ENCODE measurements around the gene CCDC80. TPM values are rescaled to one million over a fixed set of nuclear protein-coding genes. Genes with fewer than 3 reads are reported as not detected.

The CCDC80 gene
- total and polyA plus RNA-seq, 9 of the 15 experiments (the other 6 are each of a cell fraction or from before 2014, with no cell fraction given) = 0.17 to 2.0 (median 1.1) TPM

Other genes starting within 250 kb of the CCDC80 start
- not detected in 2 replicates for gene BTLA, start 141.7 kb downstream of the CCDC80 start, total RNA-seq (2014; rRNA removed)
- gene BTLA, start 141.7 kb downstream of the CCDC80 start, total RNA-seq (2014; rRNA removed; fragmentation: Illumina TruSeq; extraction: Trizol) = not detected in 2 replicates
- gene BTLA, start 141.7 kb downstream of the CCDC80 start, total RNA-seq (2015; rRNA removed; fragmentation: Illumina TruSeq; extraction: Trizol) = not detected in 2 replicates
- 0.22 TPM in 1 of 2 replicates, not detected in the other for gene BTLA, start 141.7 kb downstream of the CCDC80 start, total RNA-seq (2021)
- 0.04 TPM in 1 of 2 replicates, not detected in the other for gene BTLA, start 141.7 kb downstream of the CCDC80 start, polyA plus RNA-seq (2011; rRNA removed)
- gene BTLA, start 141.7 kb downstream of the CCDC80 start, polyA plus RNA-seq (2014; fragmentation: Illumina TruSeq; extraction: Trizol) = not detected in 2 replicates
- gene BTLA, start 141.7 kb downstream of the CCDC80 start, polyA plus RNA-seq (2014; fragmentation: Nextera tagmentation; extraction: Ambion mirVana) = not detected
- not detected in 2 replicates for gene BTLA, start 141.7 kb downstream of the CCDC80 start, polyA plus RNA-seq (2014; rRNA removed)
- gene ATG3, start 79.2 kb downstream of the CCDC80 start, total RNA-seq (2014; rRNA removed) = 92.1 and 107 TPM in 2 replicates
- 58.5 and 66.0 TPM in 2 replicates for gene ATG3, start 79.2 kb downstream of the CCDC80 start, total RNA-seq (2014; rRNA removed; fragmentation: Illumina TruSeq; extraction: Trizol)
- 63.8 and 67.0 TPM in 2 replicates for gene ATG3, start 79.2 kb downstream of the CCDC80 start, total RNA-seq (2015; rRNA removed; fragmentation: Illumina TruSeq; extraction: Trizol)
- gene ATG3, start 79.2 kb downstream of the CCDC80 start, total RNA-seq (2021) = 61.9 and 64.7 TPM in 2 replicates
- 39.2 and 52.0 TPM in 2 replicates for gene ATG3, start 79.2 kb downstream of the CCDC80 start, polyA plus RNA-seq (2011; rRNA removed)
- gene ATG3, start 79.2 kb downstream of the CCDC80 start, polyA plus RNA-seq (2014; fragmentation: Illumina TruSeq; extraction: Trizol) = 73.3 and 83.7 TPM in 2 replicates
- 10 to 100 TPM; 48.7 to 60.9 TPM for gene ATG3, start 79.2 kb downstream of the CCDC80 start, polyA plus RNA-seq (2014; fragmentation: Nextera tagmentation; extraction: Ambion mirVana)
- 60.7 and 69.3 TPM in 2 replicates for gene ATG3, start 79.2 kb downstream of the CCDC80 start, polyA plus RNA-seq (2014; rRNA removed)
- 4.0 and 6.7 TPM in 2 replicates for gene SLC35A5, start 79.1 kb downstream of the CCDC80 start, total RNA-seq (2014; rRNA removed)
- 10.9 and 14.6 TPM in 2 replicates for gene SLC35A5, start 79.1 kb downstream of the CCDC80 start, total RNA-seq (2014; rRNA removed; fragmentation: Illumina TruSeq; extraction: Trizol)
- 7.8 and 9.6 TPM in 2 replicates for gene SLC35A5, start 79.1 kb downstream of the CCDC80 start, total RNA-seq (2015; rRNA removed; fragmentation: Illumina TruSeq; extraction: Trizol)
- gene SLC35A5, start 79.1 kb downstream of the CCDC80 start, total RNA-seq (2021) = 8.4 and 10.6 TPM in 2 replicates
- gene SLC35A5, start 79.1 kb downstream of the CCDC80 start, polyA plus RNA-seq (2011; rRNA removed) = 10.5 and 11.9 TPM in 2 replicates
- 8.4 and 9.7 TPM in 2 replicates for gene SLC35A5, start 79.1 kb downstream of the CCDC80 start, polyA plus RNA-seq (2014; fragmentation: Illumina TruSeq; extraction: Trizol)
- 10 to 100 TPM; 12.9 to 13.0 TPM for gene SLC35A5, start 79.1 kb downstream of the CCDC80 start, polyA plus RNA-seq (2014; fragmentation: Nextera tagmentation; extraction: Ambion mirVana)
- 4.9 and 8.0 TPM in 2 replicates for gene SLC35A5, start 79.1 kb downstream of the CCDC80 start, polyA plus RNA-seq (2014; rRNA removed)
- gene CD200R1L, start 205.7 kb upstream of the CCDC80 start, total RNA-seq (2014; rRNA removed) = not detected in 2 replicates
- not detected in 2 replicates for gene CD200R1L, start 205.7 kb upstream of the CCDC80 start, total RNA-seq (2014; rRNA removed; fragmentation: Illumina TruSeq; extraction: Trizol)
- gene CD200R1L, start 205.7 kb upstream of the CCDC80 start, total RNA-seq (2015; rRNA removed; fragmentation: Illumina TruSeq; extraction: Trizol) = not detected in 2 replicates
- gene CD200R1L, start 205.7 kb upstream of the CCDC80 start, total RNA-seq (2021) = not detected in 2 replicates
- gene CD200R1L, start 205.7 kb upstream of the CCDC80 start, polyA plus RNA-seq (2011; rRNA removed) = not detected in 2 replicates
- not detected in 2 replicates for gene CD200R1L, start 205.7 kb upstream of the CCDC80 start, polyA plus RNA-seq (2014; fragmentation: Illumina TruSeq; extraction: Trizol)
- gene CD200R1L, start 205.7 kb upstream of the CCDC80 start, polyA plus RNA-seq (2014; fragmentation: Nextera tagmentation; extraction: Ambion mirVana) = not detected
- not detected in 2 replicates for gene CD200R1L, start 205.7 kb upstream of the CCDC80 start, polyA plus RNA-seq (2014; rRNA removed)

Measured in K562 (cell line).